Measurements from ENCODE around the gene ZP2. TPM values are rescaled to one million over a fixed set of nuclear protein-coding genes. Genes with fewer than 3 reads are reported as not detected.

ZP2 gene
- total and polyA plus RNA-seq, 9 of the 15 experiments (the other 6 are each of a cell fraction or from before 2014, with no cell fraction given) = not detected

DNA sequence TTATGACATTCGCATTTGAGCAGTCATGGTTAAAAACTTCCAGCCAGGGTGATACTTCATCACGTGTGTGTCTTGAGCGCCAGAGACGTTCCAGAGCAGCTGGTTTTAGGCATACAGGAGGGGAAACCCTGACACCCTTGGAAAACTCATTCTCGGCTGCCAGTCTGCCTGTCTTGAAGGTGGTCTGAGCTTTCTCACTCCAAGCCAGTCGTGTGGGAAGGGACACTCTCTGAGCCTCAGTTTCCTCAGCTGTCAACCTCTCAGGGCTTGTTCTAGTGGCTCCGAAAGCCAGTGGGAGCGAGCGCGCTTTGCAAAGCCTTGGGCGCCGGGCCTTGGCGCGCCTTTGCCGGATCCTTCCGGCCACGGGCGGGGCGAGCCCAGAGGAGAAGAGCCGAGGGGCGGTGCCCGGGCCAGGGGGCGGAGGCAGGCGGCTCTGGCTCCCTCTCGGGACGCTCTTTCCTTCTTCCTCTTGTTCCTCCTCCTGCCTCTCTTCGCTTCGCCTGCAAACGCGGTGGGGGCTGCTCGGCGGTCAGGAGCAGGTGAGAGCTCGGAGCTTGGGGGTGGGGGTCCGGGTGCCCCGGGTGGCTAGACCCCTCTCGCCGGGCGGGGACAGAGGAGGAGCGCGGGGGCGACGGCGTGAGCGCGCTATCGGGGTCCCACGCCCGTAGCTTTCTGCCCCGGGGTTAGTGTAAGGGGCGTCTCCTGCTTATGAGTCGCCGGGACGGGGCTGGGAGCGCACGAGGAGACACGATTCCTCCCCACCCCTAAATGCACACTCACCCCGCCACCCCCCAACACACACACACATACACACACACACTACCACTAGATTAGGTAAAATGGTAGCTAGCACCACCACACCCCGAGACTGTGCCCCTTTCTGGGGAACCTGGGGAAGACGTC lies 52.9 kb downstream of the ZP2 start, which contains the start of gene LDAF1 (continued):
- TF ChIP-seq IRF1 (CRISPR knock-in tag; IDR thresholded peaks at IDR 0.05; ENCODE audit: borderline replicate concordance) = no peak
- no peak for TF ChIP-seq ZNF347 (CRISPR knock-in tag; IDR thresholded peaks at IDR 0.05; ENCODE audit: low read depth)
- TF ChIP-seq, protein P1, sequence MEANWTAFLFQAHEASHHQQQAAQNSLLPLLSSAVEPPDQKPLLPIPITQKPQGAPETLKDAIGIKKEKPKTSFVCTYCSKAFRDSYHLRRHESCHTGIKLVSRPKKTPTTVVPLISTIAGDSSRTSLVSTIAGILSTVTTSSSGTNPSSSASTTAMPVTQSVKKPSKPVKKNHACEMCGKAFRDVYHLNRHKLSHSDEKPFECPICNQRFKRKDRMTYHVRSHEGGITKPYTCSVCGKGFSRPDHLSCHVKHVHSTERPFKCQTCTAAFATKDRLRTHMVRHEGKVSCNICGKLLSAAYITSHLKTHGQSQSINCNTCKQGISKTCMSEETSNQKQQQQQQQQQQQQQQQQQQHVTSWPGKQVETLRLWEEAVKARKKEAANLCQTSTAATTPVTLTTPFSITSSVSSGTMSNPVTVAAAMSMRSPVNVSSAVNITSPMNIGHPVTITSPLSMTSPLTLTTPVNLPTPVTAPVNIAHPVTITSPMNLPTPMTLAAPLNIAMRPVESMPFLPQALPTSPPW (CRISPR knock-in tag; IDR thresholded peaks at IDR 0.05) = peak; percentile 76
- TF ChIP-seq POLR2AphosphoS5 (IDR thresholded peaks at IDR 0.05; ENCODE audit: control insufficient read depth, insufficient read depth, low read depth, low read length) = peak; percentile 45; the same call in 1 of the 2 replicates
- no peak for TF ChIP-seq EWSR1 (IDR thresholded peaks at IDR 0.05; ENCODE audit: borderline replicate concordance, low read depth, partially characterized antibody)
- peak; percentile 55 for TF ChIP-seq HNRNPLL (IDR thresholded peaks at IDR 0.05; ENCODE audit: low read depth, low read length, poor library complexity, severe bottlenecking)
- TF ChIP-seq GATAD2A (IDR thresholded peaks at IDR 0.05) = no peak
- TF ChIP-seq POLR2A (conservative IDR thresholded peaks at IDR 0.05) = peak; percentile 77
- TF ChIP-seq POLR3G (IDR thresholded peaks at IDR 0.05; ENCODE audit: extremely low read depth, insufficient read length, insufficient replicate concordance) = no peak
- no peak for TF ChIP-seq NCOA1 (IDR thresholded peaks at IDR 0.05; ENCODE audit: low read depth)
- TF ChIP-seq RBM39 (optimal IDR thresholded peaks at IDR 0.05; ENCODE audit: low read depth, low read length) = peak; percentile 53
- TF ChIP-seq BRD4 (IDR thresholded peaks at IDR 0.05) = no peak
- no peak for TF ChIP-seq NFE2L1 (tag; IDR thresholded peaks at IDR 0.05; ENCODE audit: borderline replicate concordance, low read depth)
- no peak for TF ChIP-seq MCM2 (IDR thresholded peaks at IDR 0.05; ENCODE audit: low read depth)
- TF ChIP-seq, protein P2, sequence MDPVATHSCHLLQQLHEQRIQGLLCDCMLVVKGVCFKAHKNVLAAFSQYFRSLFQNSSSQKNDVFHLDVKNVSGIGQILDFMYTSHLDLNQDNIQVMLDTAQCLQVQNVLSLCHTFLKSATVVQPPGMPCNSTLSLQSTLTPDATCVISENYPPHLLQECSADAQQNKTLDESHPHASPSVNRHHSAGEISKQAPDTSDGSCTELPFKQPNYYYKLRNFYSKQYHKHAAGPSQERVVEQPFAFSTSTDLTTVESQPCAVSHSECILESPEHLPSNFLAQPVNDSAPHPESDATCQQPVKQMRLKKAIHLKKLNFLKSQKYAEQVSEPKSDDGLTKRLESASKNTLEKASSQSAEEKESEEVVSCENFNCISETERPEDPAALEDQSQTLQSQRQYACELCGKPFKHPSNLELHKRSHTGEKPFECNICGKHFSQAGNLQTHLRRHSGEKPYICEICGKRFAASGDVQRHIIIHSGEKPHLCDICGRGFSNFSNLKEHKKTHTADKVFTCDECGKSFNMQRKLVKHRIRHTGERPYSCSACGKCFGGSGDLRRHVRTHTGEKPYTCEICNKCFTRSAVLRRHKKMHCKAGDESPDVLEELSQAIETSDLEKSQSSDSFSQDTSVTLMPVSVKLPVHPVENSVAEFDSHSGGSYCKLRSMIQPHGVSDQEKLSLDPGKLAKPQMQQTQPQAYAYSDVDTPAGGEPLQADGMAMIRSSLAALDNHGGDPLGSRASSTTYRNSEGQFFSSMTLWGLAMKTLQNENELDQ (CRISPR knock-in tag; IDR thresholded peaks at IDR 0.05; ENCODE audit: borderline replicate concordance) = no peak
- TF ChIP-seq, protein P3, sequence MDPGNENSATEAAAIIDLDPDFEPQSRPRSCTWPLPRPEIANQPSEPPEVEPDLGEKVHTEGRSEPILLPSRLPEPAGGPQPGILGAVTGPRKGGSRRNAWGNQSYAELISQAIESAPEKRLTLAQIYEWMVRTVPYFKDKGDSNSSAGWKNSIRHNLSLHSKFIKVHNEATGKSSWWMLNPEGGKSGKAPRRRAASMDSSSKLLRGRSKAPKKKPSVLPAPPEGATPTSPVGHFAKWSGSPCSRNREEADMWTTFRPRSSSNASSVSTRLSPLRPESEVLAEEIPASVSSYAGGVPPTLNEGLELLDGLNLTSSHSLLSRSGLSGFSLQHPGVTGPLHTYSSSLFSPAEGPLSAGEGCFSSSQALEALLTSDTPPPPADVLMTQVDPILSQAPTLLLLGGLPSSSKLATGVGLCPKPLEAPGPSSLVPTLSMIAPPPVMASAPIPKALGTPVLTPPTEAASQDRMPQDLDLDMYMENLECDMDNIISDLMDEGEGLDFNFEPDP (CRISPR knock-in tag; IDR thresholded peaks at IDR 0.05) = no peak
- TF ChIP-seq EGR1 (conservative IDR thresholded peaks at IDR 0.05) = peak; percentile 75
- peak; percentile 29; the same call in 1 of the 2 replicates for TF ChIP-seq ZFX (CRISPR knock-in tag; IDR thresholded peaks at IDR 0.05)
- TF ChIP-seq, protein P4, sequence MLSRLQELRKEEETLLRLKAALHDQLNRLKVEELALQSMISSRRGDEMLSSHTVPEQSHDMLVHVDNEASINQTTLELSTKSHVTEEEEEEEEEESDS (CRISPR knock-in tag; IDR thresholded peaks at IDR 0.05) = no peak
- TF ChIP-seq HDAC3 (IDR thresholded peaks at IDR 0.05; ENCODE audit: borderline replicate concordance, partially characterized antibody) = no peak
- no peak for TF ChIP-seq SAFB (IDR thresholded peaks at IDR 0.05; ENCODE audit: borderline replicate concordance, low read depth, low read length)
- TF ChIP-seq ZNF212 (CRISPR knock-in tag; IDR thresholded peaks at IDR 0.05) = no peak
